Vagina (tissue), 2 donors: Measurements from ENCODE around the gene DBF4B. TPM values are rescaled to one million over a fixed set of nuclear protein-coding genes. Genes with fewer than 3 reads are reported as not detected.

ENCODE experiments used
- DNase-seq, 2 donors: peaks; one replicate each; pipeline ENCODE4 v3.0.0-alpha.2; 2017; ENCODE audit errors: extremely low spot score in 2 of 2
- H3K27ac ChIP-seq: fragments of 200-600 bp; sonication (generic); one replicate; pipeline ENCODE4 v1.5.1; 2019
- H3K27me3 ChIP-seq: fragments of 200-600 bp; sonication (generic); one replicate; pipeline ENCODE4 v1.5.1; 2019
- H3K36me3 ChIP-seq, 2 donors: fragments of 200-600 bp; sonication (generic); one replicate each; pipeline ENCODE4 v1.5.1; 2017 to 2019
- H3K4me1 ChIP-seq: fragments of 200-600 bp; sonication (generic); one replicate; pipeline ENCODE4 v1.5.1; 2019
- H3K4me3 ChIP-seq, 2 donors: fragments of 200-600 bp; sonication (generic); 1 replicate in 1 of 2; 2 replicates in 1 of 2; pipeline ENCODE4 v1.5.1; 2016 to 2019
- H3K9me3 ChIP-seq: fragments of 200-600 bp; sonication (generic); one replicate; pipeline ENCODE4 v1.5.1; 2019
- POLR2A ChIP-seq, 2 donors: fragments of 450-650 bp; IDR thresholded peaks; one replicate each; pipeline ENCODE4 v1.6.1; 2017; ENCODE audit warnings: antibody characterized with exemption in 2 of 2, mild to moderate bottlenecking in 2 of 2, moderate library complexity in 2 of 2
- POLR2AphosphoS5 ChIP-seq, 2 donors: sonication (generic); formaldehyde crosslinking; IDR thresholded peaks; one replicate each; pipeline ENCODE4 v1.9.0; 2017; ENCODE audit warnings: antibody characterized with exemption in 2 of 2, mild to moderate bottlenecking in 2 of 2, low read depth in 1 of 2; ENCODE audit not compliant: insufficient read depth in 1 of 2
- intact Hi-C: fragments of 100-400 bp; cut with DNase I; formaldehyde crosslinking; loops from one replicate; pipeline ENCODE4 v1.15.1; 2023
- total RNA-seq: library from RNA; depleted of rRNA; stranded (reverse); fragments of >200 nt; gene quantifications from one replicate; pipeline ENCODE4 v1.2.3, GENCODE V29; 2016
- TF ChIP-seq, protein P1 (sequence below), 3 experiments: fragments of 450-650 bp in 2 of 3; fragments of 200-600 bp in 1 of 3; sonication (generic) in 1 of 3; IDR thresholded peaks; one replicate each; pipeline ENCODE4 v1.5.1; 2017 to 2019; ENCODE audit warnings: antibody characterized with exemption in 3 of 3, mild to moderate bottlenecking in 2 of 3, moderate library complexity in 2 of 3

The DBF4B gene
- total RNA-seq, 1 donor from 2014 or later, result 4.7 TPM

DNA sequence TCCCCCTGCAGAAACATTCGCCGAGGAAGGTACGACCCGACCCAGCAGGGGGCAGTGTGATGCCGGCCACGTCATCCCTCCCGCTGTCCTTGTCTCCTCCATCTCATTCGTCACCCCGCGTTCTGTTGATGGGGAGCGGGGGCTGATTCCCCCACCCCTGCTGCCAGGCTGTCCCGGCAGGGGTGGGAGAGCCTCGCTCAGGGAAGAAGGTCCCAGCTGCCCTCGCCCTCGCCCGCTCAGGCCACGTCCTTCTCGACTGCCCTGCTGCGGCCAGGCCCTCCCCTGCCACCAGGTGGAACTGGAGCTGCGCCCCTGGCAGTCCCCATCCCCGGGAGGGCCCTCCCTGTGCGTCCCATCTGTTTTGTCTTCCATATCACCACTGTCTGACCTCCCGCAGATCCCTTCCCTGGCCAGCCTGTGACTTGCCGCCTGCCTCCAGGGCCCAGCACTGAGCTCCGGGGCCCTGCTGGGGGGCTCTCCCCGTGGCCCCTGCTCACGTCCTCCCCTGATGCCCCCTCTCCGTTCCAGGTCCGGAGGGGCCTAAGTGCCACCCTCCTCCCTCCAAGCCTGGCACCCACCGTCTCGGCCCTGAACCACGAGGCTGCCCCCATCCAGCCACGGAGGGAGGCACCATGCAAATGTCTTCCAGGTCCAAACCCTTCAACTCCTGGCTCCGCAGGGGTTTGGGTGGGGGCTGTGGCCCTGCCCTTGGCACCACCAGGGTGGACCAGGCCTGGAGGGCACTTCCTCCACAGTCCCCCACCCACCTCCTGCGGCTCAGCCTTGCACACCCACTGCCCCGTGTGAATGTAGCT is 71.0 kb downstream of the DBF4B start:
- Histone ChIP-seq H3K27me3 (no peaks in the 10 kb centered on the region), H3K4me1 (peaks cover 33% of the 10 kb centered on the region), H3K36me3 (no peaks in the 10 kb centered on the region), H3K9me3 (no peaks in the 10 kb centered on the region), H3K27ac (peak overlapping the region; percentile 51), H3K4me3 (peak overlapping the region; percentile 20 to 48)
- TF ChIP-seq POLR2AphosphoS5 (IDR thresholded peaks at IDR 0.05; ENCODE audit: insufficient read depth in 1 of 2, low read depth in 1 of 2), result peak; percentile 46 to 66
- TF ChIP-seq, protein P1, sequence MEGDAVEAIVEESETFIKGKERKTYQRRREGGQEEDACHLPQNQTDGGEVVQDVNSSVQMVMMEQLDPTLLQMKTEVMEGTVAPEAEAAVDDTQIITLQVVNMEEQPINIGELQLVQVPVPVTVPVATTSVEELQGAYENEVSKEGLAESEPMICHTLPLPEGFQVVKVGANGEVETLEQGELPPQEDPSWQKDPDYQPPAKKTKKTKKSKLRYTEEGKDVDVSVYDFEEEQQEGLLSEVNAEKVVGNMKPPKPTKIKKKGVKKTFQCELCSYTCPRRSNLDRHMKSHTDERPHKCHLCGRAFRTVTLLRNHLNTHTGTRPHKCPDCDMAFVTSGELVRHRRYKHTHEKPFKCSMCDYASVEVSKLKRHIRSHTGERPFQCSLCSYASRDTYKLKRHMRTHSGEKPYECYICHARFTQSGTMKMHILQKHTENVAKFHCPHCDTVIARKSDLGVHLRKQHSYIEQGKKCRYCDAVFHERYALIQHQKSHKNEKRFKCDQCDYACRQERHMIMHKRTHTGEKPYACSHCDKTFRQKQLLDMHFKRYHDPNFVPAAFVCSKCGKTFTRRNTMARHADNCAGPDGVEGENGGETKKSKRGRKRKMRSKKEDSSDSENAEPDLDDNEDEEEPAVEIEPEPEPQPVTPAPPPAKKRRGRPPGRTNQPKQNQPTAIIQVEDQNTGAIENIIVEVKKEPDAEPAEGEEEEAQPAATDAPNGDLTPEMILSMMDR (IDR thresholded peaks at IDR 0.05), result peak; percentile 44 to 86 (median 73)
- TF ChIP-seq POLR2A (IDR thresholded peaks at IDR 0.05), result no peak
- no peak for DNase-seq
- intact Hi-C loops, result loop anchor here (5.0 kb wide), 2 partner anchors 88 to 243 kb away; no protein-coding TSS in a partner anchor

DNA sequence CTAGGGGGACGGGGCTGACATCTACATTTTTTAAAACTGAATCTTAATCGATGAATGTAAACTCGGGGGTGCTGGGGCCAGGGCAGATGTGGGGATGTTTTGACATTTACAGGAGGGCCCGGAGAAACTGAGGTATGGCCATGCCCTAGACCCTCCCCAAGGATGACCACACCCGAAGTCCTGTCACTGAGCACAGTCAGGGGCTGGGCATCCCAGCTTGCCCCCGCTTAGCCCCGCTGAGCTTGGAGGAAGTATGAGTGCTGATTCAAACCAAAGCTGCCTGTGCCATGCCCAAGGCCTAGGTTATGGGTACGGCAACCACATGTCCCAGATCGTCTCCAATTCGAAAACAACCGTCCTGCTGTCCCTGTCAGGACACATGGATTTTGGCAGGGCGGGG is 71.7 kb downstream of the DBF4B start:
- no peaks in the 10 kb centered on the region for H3K27me3 ChIP-seq
- H3K27ac ChIP-seq, result peak overlapping the region; percentile 51
- H3K36me3 ChIP-seq, result no peaks in the 10 kb centered on the region
- H3K4me1 ChIP-seq, result peaks cover 31% of the 10 kb centered on the region
- H3K4me3 ChIP-seq, result no peak overlapping the region
- no peaks in the 10 kb centered on the region for H3K9me3 ChIP-seq
- intact Hi-C loops, result no loop called here
- no peak for DNase-seq
- TF ChIP-seq, protein P1 (IDR thresholded peaks at IDR 0.05), result no peak
- TF ChIP-seq POLR2A (IDR thresholded peaks at IDR 0.05) (no peak), POLR2AphosphoS5 (IDR thresholded peaks at IDR 0.05; ENCODE audit: insufficient read depth in 1 of 2, low read depth in 1 of 2) (no peak)

DNA sequence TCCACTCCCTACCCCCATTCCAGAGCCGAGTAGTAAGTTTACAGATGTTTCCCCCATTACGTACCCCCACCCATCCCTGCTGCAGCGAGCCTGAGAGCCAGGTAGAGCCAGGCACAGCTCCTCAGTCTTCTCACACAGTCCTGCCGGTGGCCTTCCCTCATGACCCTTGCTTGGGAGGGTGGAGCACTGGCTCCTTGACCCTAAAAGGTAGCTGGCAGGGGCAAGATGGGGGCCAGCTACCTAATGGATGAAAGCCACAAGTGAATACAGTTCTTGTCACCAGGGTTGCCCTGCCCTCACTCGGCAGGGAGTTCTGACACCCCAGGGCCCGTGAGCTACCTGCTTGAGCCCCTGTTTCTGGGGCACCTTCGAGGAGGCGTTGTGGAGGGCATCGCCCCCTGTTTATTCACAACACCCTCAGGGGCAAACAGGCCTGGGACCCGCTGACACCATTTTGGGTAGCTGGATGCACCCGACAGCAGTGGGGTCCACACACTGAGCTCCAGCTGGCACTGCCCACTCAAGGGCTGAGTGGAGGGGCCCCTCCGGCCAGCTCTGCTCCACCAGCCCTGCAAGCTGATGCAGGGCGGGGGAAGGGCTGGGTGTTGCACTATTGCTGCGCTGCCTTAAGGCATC is 72.5 kb downstream of the DBF4B start:
- peaks cover 26% of the 10 kb centered on the region for H3K4me1 ChIP-seq
- no peak for DNase-seq
- no peaks in the 10 kb centered on the region for H3K36me3 ChIP-seq
- H3K27me3 ChIP-seq, result no peaks in the 10 kb centered on the region
- intact Hi-C loops, result no loop called here
- TF ChIP-seq POLR2AphosphoS5 (IDR thresholded peaks at IDR 0.05; ENCODE audit: insufficient read depth in 1 of 2, low read depth in 1 of 2) (no peak), POLR2A (IDR thresholded peaks at IDR 0.05) (no peak)
- TF ChIP-seq, protein P1 (IDR thresholded peaks at IDR 0.05), result no peak
- H3K4me3 ChIP-seq, result no peak overlapping the region
- H3K27ac ChIP-seq, result peak overlapping the region; percentile 72
- no peaks in the 10 kb centered on the region for H3K9me3 ChIP-seq

DNA sequence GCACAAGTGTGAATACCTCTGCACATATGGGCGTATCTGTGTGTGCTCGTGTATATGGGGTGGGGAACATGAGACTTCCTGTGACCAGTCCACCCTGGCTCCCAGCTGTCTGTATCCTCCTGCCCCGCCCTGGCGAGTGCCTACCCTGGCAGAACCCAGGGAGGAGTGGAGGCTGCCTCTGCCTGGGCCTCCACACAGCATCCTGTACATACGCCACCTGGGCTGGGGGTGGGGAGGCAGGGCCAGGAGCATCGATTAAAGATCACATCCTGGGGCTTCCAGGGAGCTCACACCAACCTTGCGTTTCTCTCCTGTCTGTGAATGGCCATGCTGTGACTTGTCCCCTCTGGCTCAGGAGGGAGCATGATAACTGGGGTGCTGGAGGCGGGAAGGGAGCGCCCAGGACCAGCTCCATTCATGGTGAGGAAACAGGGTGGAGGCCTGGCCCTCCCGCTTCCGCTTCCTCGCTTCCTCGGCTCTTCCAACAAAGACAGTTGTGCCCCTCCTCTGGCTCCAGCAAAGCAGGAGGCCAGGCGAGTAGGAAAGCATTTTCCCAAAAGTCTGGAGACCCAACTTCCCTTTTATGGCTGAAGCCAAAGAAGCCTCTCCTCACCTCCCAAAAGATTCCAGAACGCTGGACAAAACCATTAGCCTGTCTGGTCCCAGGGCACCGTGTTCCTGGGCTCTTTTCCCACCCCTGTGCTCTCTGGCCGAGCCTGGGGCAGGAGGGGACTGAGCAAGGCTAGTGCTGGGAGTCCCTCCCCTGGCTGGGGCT is 73.3 kb downstream of the DBF4B start:
- H3K36me3 ChIP-seq, result no peaks in the 10 kb centered on the region
- H3K4me3 ChIP-seq, result no peak overlapping the region
- no peaks in the 10 kb centered on the region for H3K9me3 ChIP-seq
- H3K27me3 ChIP-seq, result no peaks in the 10 kb centered on the region
- TF ChIP-seq POLR2AphosphoS5 (IDR thresholded peaks at IDR 0.05; ENCODE audit: insufficient read depth in 1 of 2, low read depth in 1 of 2), result no peak
- TF ChIP-seq POLR2A (IDR thresholded peaks at IDR 0.05), result no peak
- TF ChIP-seq, protein P1 (IDR thresholded peaks at IDR 0.05), result no peak
- H3K27ac ChIP-seq, result peak overlapping the region; percentile 72
- DNase-seq, result no peak
- intact Hi-C loops, result no loop called here
- peaks cover 20% of the 10 kb centered on the region for H3K4me1 ChIP-seq
